ENCODE results near the gene NTM. TPM values are rescaled to one million over a fixed set of nuclear protein-coding genes. Genes with fewer than 3 reads are reported as not detected.

Gene NTM
- total and polyA plus RNA-seq, 2 donors (not counting 3 experiments of a cell fraction or from before 2014, with no cell fraction given), result 1.00 to 1.1 TPM

DNA sequence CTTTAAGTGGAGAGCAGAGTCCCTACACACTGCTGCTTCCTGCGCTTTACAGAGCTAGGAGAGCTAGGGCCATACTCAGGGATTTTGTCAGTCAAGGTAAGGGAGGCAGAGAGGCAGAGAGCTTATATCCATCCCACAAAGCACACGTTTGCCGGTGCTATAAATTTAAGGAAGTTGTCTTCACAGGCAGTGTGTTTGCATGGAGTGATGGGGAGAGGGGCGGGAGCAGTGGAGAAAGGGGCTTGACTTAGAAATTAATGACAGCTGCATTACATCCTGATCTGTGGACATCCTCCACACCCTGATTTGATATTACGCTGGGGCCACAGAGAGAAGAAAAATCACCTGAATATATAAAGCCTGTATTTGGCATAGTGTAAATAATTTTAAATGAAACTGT, 84.1 kb downstream of the NTM start:
- Histone ChIP-seq H2AFZ (ENCODE audit: low read depth, low read length) (no peak overlapping the region), H3K79me2 (ENCODE audit: control insufficient read depth, insufficient read depth, low read length) (no peaks in the 10 kb centered on the region), H3K27ac (ENCODE audit: insufficient read depth, low read depth, low read length) (no peak overlapping the region), H3K36me3 (ENCODE audit: control insufficient read depth in 2 of 2, extremely low read depth in 1 of 2, insufficient read depth in 2 of 2, low read length in 2 of 2) (no peaks in the 10 kb centered on the region), H3K4me1 (ENCODE audit: control insufficient read depth, extremely low read depth, insufficient read depth, low read length) (no peaks in the 10 kb centered on the region), H3K9me3 (replicated peaks; ENCODE audit: control insufficient read depth, insufficient read depth, low read length) (peaks cover 5% of the 10 kb centered on the region), H3K9ac (replicated peaks; ENCODE audit: extremely low read depth, insufficient read depth, low read length) (no peak overlapping the region), H3K27me3 (ENCODE audit: control insufficient read depth in 2 of 2, insufficient read depth in 2 of 2, low read length in 2 of 2) (no peaks in the 10 kb centered on the region), H3K4me2 (ENCODE audit: insufficient read depth, low read length) (no peak overlapping the region), H3K4me3 (replicated peaks in 1 of 3; ENCODE audit: insufficient read depth in 1 of 3, low read depth in 1 of 3, low read length in 3 of 3) (no peak overlapping the region), H4K20me1 (replicated peaks; ENCODE audit: control insufficient read depth, extremely low read depth, insufficient read depth, low read length) (no peaks in the 10 kb centered on the region), H3K9me1 (replicated peaks; ENCODE audit: control insufficient read depth, extremely low read depth, insufficient read depth, low read length) (no peaks in the 10 kb centered on the region)
- CTCF ChIA-PET, result no interaction called here
- dilution Hi-C loops (cut with MboI; ENCODE audit: extremely low pct_ligation_motif_present, low sequenced_read_pairs) (no loop called here), intact Hi-C loops (cut with micrococcal nuclease) (no loop called here)
- no peak for FAIRE-seq
- POLR2A ChIA-PET, result no interaction called here
- TF ChIP-seq EZH2 (IDR thresholded peaks at IDR 0.05; ENCODE audit: borderline replicate concordance, low read depth, low read length, severe bottlenecking), result no peak
- TF ChIP-seq, protein P1, sequence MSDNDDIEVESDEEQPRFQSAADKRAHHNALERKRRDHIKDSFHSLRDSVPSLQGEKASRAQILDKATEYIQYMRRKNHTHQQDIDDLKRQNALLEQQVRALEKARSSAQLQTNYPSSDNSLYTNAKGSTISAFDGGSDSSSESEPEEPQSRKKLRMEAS (IDR thresholded peaks at IDR 0.05; ENCODE audit: insufficient read depth, insufficient read length), result no peak
- no peak for TF ChIP-seq MYC (IDR thresholded peaks at IDR 0.05; ENCODE audit: low read depth, low read length)
- no peak for TF ChIP-seq GATA2 (IDR thresholded peaks at IDR 0.05; ENCODE audit: insufficient read depth, insufficient read length, low read depth, low read length)
- no peak for TF ChIP-seq JUN (IDR thresholded peaks at IDR 0.05; ENCODE audit: borderline replicate concordance, insufficient read depth, insufficient read length, low read depth)
- DNase-seq (ENCODE audit: low read depth, low spot score), result no peak
- BruUV-seq (replicated peaks), result no TSS peak

DNA sequence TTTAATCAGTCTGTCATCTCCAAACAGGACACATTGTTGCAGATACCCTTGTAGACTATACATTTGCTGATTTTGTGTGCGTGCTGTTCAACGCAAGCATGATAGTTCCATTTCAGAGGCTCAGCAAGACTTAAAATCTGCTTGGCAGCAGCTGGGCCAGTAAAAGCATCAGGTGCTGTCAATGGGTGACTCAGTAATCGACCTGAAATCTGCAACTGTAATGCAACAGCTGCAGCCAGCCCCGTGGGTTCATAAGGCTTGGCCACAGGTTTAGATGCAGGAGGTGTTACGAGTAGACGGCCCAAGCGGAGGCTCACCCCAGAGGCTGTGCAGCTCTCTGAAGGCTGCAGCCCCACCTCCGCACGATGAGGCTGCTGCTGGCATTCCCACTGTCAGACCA, 84.6 kb downstream of the NTM start:
- BruUV-seq (replicated peaks), result no TSS peak
- H3K36me3 ChIP-seq (ENCODE audit: control insufficient read depth in 2 of 2, extremely low read depth in 1 of 2, insufficient read depth in 2 of 2, low read length in 2 of 2), result no peaks in the 10 kb centered on the region
- DNase-seq (ENCODE audit: low read depth, low spot score), result no peak
- H3K27me3 ChIP-seq (ENCODE audit: control insufficient read depth in 2 of 2, insufficient read depth in 2 of 2, low read length in 2 of 2), result no peaks in the 10 kb centered on the region
- intact Hi-C loops (cut with micrococcal nuclease), result no loop called here
- H3K9me1 ChIP-seq (replicated peaks; ENCODE audit: control insufficient read depth, extremely low read depth, insufficient read depth, low read length), result no peaks in the 10 kb centered on the region
- no peak overlapping the region for H3K4me3 ChIP-seq (replicated peaks in 1 of 3; ENCODE audit: insufficient read depth in 1 of 3, low read depth in 1 of 3, low read length in 3 of 3)
- no peak overlapping the region for H3K27ac ChIP-seq (ENCODE audit: insufficient read depth, low read depth, low read length)
- dilution Hi-C loops (cut with MboI; ENCODE audit: extremely low pct_ligation_motif_present, low sequenced_read_pairs), result no loop called here
- no peaks in the 10 kb centered on the region for H3K79me2 ChIP-seq (ENCODE audit: control insufficient read depth, insufficient read depth, low read length)
- H3K9me3 ChIP-seq (replicated peaks; ENCODE audit: control insufficient read depth, insufficient read depth, low read length), result peaks cover 5% of the 10 kb centered on the region
- H3K4me1 ChIP-seq (ENCODE audit: control insufficient read depth, extremely low read depth, insufficient read depth, low read length), result no peaks in the 10 kb centered on the region
- H3K4me2 ChIP-seq (ENCODE audit: insufficient read depth, low read length), result no peak overlapping the region
- H3K9ac ChIP-seq (replicated peaks; ENCODE audit: extremely low read depth, insufficient read depth, low read length), result no peak overlapping the region
- no peak for FAIRE-seq
- ChIA-PET CTCF (no interaction called here), POLR2A (no interaction called here)
- H2AFZ ChIP-seq (ENCODE audit: low read depth, low read length), result no peak overlapping the region
- H4K20me1 ChIP-seq (replicated peaks; ENCODE audit: control insufficient read depth, extremely low read depth, insufficient read depth, low read length), result no peaks in the 10 kb centered on the region
- TF ChIP-seq, protein P2, sequence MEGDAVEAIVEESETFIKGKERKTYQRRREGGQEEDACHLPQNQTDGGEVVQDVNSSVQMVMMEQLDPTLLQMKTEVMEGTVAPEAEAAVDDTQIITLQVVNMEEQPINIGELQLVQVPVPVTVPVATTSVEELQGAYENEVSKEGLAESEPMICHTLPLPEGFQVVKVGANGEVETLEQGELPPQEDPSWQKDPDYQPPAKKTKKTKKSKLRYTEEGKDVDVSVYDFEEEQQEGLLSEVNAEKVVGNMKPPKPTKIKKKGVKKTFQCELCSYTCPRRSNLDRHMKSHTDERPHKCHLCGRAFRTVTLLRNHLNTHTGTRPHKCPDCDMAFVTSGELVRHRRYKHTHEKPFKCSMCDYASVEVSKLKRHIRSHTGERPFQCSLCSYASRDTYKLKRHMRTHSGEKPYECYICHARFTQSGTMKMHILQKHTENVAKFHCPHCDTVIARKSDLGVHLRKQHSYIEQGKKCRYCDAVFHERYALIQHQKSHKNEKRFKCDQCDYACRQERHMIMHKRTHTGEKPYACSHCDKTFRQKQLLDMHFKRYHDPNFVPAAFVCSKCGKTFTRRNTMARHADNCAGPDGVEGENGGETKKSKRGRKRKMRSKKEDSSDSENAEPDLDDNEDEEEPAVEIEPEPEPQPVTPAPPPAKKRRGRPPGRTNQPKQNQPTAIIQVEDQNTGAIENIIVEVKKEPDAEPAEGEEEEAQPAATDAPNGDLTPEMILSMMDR (IDR thresholded peaks at IDR 0.05; ENCODE audit: extremely low read depth in 1 of 2, insufficient read depth in 1 of 2, low read depth in 1 of 2, low read length in 2 of 2), result no peak
- TF ChIP-seq FOS (IDR thresholded peaks at IDR 0.05; ENCODE audit: borderline replicate concordance, insufficient read depth, low read length) (no peak), JUN (IDR thresholded peaks at IDR 0.05; ENCODE audit: borderline replicate concordance, insufficient read depth, insufficient read length, low read depth) (no peak)

Data from endothelial cell of umbilical vein (primary cell).